D721Med (cell line): ENCODE measurements around the gene ZFP1.

Source experiments
- DNase-seq: peaks from one replicate; pipeline ENCODE4 v3.0.0; 2011; ENCODE audit warnings: low spot score; ENCODE audit not compliant: insufficient read length
- FAIRE-seq: peaks from 2 replicates; lab custom pipeline; 2011; peaks lifted over from hg19 to GRCh38; lab: Jason Lieb, UNC
- CTCF ChIP-seq: IDR thresholded peaks from 2 replicates; pipeline ENCODE4 v1.5.1; 2012; ENCODE audit warnings: mild to moderate bottlenecking, control low read depth; ENCODE audit not compliant: insufficient read depth; ENCODE audit errors: missing control alignments

ZFP1 gene

GRCh38 chr16:75114179-75114945 is 34.0 kb upstream of the ZFP1 start:
- DNase-seq = no peak
- no peak for FAIRE-seq
- TF ChIP-seq CTCF = no peak

DNA sequence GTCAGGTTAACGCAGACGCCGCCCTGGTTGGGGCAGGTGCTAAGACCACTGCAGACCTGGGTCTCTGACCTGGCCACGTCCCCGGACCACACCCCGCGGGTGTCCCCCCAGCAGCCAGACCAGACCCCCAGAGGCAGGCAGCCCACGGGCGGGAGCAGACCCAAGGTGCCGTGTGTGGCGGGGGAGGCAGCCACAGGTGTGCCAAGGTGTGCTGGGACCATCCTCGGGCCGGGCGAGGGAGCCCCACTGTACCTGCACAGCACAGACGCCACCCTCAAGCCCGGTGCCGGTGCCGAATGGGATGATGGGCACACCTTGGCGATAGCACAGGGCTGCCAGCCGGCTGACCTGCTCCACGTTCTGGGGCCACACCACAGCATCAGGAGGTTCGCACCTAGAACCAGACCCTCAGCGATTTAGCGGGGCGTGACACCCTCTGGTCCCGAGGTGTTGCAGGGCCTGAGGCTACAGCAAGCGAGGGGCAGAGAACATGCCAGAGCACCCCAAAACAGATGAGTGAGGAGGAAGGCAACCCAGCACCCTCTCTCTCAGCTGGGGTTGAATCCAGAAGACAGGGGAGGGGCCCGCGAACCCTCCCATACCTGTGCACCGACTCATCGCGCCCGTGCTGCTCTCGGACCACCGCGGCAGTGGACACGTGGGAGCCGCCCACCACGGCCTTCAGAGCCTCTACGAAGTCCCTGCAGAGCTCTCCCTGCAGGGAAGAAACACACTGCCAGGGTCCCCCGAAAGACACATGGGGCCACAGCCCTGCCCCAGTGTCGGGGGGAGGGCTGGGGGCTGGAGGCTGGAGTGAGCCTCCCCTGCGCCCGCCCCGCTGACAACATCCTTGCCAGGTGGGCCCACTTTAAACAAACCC is 33.1 kb upstream of the ZFP1 start:
- no peak for TF ChIP-seq CTCF
- FAIRE-seq = no peak
- no peak for DNase-seq

GRCh38 chr16:75116081-75116910 is 32.0 kb upstream of the ZFP1 start, which contains the start of gene LDHD:
Gene LDHD (minus strand): TSS chr16:75116780. CDS start chr16:75116720, 60 bp downstream.
- no peak for DNase-seq
- no peak for FAIRE-seq
- TF ChIP-seq CTCF = no peak

DNA sequence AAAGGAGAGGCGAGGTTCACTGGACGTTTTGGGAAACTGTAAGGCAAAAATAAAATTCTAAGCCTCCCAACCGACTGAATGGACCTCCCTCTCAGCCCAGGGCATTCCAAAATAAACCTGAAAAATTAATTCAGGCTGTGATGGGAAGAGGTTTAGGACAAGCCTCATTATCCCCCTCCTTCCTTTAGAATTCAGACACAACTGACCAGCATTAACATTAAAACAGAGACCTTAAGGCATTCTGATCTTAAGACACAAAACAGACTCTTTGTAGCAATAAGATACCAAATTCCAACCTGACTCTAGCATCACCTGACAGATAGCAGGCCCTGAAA is 31.4 kb upstream of the ZFP1 start:
- no peak for DNase-seq
- no peak for FAIRE-seq
- TF ChIP-seq CTCF = no peak

GRCh38 chr16:75118943-75119539 is 29.3 kb upstream of the ZFP1 start:
- FAIRE-seq (no peak), DNase-seq (no peak)
- TF ChIP-seq CTCF = no peak

DNA sequence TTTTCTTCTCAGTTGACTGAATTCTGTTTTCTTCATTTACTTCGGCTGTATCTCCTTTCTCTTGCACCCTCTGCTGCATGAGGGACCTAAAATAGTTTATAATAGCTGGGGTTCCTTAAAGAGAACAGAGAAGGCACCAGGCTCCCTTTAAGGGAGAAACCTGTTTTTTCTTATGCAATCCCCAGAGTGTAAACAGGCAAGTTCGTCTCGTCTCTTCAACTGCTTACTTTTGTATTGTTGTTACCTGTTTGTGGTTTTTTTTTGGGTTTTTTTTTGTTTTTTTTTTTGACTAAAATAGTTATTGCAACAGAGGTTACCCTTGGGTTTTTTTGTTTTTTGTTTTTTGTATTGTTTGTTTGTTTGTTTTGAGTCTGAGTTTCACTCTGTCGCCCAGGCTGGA is 28.1 kb upstream of the ZFP1 start:
- no peak for DNase-seq
- FAIRE-seq = no peak
- TF ChIP-seq CTCF = no peak
